GM13977 (cell line): Measurements from ENCODE around the gene DNASE1.

Source experiments
- DNase-seq: peaks from one replicate; pipeline ENCODE4 v3.0.0; 2012; ENCODE audit warnings: low spot score
- in situ Hi-C: fragments of 300-500 bp; cut with MboI; formaldehyde crosslinking; loops from one replicate; pipeline ENCODE4 v1.12.0; 2022; ENCODE audit warnings: low sequenced_read_pairs, low pct_unique_long_range_greater_than_20kb, mixed read lengths, inconsistent platforms; ENCODE audit not compliant: unreplicated experiment
- TF ChIP-seq, protein P1 (sequence below): IDR thresholded peaks from 2 replicates; pipeline ENCODE4 v1.5.1; 2012; ENCODE audit warnings: mild to moderate bottlenecking, control low read depth; ENCODE audit not compliant: insufficient read depth; ENCODE audit errors: extremely low read depth, missing control alignments

The DNASE1 gene

DNA sequence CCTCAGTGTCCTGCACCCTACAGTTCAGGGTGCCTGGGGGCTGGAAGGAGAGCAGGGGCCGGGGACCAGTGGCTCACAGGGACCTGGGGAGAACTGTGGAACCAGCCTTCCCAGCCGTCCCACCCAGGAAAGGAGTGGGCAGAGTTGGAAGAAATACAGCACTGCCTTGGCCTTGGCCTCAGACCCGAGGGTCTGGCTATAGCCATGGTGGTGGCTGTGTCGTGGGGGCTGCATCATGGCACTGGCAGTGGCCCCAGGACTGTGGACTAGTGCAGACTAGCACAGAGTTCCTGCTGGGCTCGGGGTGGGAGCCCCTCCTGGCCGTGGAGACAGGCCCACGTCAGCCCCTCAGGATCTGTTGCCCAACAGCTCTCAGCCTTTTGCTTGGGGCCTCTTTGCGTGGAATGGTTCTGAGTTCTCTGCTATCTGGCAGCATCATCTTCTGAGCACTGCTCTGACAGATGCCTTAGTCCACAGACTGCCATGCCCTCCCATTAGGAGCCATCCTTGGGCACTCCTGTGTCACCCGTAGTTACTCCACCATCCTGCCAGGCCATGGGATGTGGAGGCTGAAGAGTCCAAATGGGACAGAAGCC lies 12.6 kb upstream of the DNASE1 start:
- TF ChIP-seq, protein P1, sequence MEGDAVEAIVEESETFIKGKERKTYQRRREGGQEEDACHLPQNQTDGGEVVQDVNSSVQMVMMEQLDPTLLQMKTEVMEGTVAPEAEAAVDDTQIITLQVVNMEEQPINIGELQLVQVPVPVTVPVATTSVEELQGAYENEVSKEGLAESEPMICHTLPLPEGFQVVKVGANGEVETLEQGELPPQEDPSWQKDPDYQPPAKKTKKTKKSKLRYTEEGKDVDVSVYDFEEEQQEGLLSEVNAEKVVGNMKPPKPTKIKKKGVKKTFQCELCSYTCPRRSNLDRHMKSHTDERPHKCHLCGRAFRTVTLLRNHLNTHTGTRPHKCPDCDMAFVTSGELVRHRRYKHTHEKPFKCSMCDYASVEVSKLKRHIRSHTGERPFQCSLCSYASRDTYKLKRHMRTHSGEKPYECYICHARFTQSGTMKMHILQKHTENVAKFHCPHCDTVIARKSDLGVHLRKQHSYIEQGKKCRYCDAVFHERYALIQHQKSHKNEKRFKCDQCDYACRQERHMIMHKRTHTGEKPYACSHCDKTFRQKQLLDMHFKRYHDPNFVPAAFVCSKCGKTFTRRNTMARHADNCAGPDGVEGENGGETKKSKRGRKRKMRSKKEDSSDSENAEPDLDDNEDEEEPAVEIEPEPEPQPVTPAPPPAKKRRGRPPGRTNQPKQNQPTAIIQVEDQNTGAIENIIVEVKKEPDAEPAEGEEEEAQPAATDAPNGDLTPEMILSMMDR, result no peak
- in situ Hi-C loops, result no loop called here
- DNase-seq, result peak; percentile 10

DNA sequence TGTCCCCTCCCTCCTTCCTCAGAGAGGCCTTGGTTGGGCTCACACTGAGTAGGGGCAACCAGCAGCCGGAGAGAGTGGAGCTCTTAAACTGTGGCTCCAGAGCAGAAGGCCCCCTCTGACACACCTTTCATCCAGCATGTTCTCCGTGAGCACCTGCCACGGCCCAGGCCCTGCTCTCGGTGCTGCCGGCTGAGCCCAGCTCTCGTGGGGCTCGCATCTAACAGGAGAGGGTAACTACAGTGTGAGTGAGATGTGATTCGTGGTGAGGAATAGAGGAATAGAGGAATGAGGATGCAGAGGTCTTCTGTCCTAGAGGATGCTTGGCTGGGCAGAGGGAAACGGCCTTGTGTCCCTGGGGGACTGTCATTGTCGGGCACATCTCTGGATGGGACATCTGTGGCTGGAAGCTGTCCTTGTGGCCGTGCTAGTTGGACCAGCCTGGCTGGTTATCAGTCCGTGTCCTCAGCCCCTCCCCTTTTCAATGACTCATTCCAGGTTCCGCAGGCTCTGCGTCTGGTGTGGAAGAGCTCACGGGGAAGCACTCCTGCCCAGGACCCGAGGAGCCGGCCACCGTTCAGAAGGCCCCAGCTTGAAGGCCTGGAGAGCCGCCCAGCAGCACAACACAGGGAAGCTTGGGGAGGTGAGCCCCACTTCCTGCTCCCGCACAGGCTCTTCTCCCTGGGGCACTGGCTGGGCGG lies 11.9 kb upstream of the DNASE1 start:
- DNase-seq, result peak; percentile 8
- in situ Hi-C loops, result no loop called here
- TF ChIP-seq, protein P1, result no peak

DNA sequence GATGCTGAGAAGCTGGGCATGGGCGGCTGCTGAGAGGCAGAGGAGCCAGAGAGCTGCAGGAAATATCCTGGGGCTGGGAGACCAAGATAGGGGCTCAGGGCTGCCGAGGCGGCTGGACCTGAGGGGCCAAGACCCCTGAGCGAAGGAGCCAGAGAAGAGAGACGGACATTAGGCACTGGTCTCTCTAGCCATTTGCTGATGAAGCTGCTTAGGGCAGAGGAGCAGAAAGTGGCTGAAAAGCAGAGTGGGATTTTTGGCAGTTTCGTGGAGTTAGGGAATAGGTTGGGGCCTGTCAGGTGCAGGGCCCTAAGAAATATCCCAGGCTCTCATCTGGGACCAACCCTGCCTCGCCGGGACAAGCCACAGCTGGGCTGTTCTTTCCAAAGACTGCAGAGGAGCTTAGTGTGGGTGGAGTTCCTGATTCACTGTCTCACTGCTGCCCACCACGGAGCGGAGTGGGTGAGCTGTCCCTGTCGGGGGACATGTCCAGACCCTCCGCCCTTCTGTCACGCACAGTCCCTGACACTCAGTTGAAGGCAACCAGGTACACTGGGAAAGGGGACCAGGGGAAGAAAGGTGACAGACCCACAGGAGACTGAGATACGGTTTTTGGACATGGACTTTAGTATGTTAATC lies 11.3 kb upstream of the DNASE1 start:
- TF ChIP-seq, protein P1, result no peak
- DNase-seq, result peak; percentile 16
- in situ Hi-C loops, result no loop called here

DNA sequence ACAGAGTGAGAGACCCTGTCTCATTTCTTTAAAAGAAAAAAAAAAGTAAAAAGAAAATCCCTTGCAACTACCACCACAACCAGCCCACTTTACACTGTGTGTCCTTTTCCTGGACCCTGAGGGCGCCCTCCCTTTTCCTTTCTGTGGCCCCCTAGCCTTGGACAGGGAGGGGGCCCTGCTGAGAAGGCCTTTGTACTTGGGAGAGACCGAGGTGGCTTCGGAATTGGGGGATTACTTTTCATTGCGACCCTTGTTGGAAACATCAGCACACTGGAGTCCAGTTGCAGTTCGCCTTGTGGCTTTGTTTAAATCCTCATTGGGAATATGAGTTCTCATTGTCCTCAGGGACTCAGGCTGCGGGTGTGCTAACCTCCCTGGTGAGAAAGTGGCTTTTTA lies 9.4 kb upstream of the DNASE1 start:
- no peak for DNase-seq
- TF ChIP-seq, protein P1, result no peak
- in situ Hi-C loops, result no loop called here

DNA sequence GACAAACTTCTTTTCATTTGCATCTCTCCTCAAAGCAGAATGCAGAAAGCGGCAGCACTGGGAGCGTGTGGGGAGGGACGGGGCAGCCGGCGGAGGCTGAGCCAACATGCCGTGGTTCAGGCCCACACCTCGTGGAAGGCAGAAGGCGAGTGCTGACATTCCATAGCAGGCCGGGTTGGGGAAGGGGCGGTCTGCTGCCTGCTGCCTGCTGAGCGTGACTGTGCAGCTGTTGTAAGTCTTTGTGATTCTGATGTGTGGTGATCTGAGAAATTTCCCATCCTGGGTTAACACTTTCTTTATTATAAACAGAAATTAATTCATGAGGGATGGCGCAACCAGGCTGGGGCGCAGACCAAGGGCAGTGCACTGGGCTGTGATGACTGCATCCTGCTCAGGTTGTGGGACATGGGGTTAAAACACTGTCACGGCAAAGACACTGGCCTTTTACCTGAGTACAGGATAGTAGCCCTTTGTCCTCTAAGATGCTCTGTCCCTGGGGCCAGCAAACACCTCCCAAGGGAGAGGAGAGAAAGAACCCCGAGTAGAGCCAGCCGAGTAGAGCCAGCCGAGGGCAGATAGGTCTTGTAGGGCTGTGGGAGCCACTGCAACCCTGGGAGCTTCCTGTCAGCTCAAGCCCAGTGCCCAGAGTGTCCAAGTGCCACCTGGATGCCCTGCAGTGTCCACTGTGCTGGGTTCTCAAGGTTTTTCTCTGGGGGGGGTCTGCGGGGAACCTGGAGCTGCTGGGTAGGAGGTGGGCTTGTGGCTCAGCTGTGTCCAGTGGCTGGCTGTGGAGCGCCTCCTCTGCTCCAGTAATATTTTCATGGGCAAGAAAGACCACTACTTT lies 8.8 kb upstream of the DNASE1 start:
- in situ Hi-C loops, result no loop called here
- no peak for DNase-seq
- TF ChIP-seq, protein P1, result no peak

DNA sequence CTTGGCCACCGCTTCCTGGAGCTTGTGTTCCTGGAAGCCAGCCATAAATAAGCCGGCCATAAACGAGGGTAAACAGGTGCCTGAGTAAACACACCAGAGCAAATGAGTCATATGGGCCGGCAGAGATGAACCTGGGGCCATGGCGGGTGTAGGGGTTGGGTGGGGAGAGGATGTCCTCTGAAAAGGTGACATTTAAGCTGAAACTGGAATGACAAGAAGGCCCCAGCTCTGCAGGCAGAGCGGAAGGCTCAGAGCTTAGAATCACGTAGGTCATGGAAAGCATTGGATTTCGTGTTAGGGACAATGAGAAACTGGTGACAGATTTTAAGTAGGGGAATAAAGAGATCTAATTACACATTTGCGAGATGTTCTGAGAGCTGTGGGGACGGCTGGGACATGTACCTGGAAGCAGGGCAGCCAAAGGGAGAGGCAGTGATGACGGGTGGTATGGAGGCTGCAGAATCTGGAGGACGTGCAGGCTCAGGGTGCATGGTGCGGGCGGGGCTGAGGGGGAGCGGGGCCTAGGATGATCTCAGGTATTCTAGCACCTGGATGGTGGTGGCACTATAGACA lies 8.1 kb upstream of the DNASE1 start:
- no peak for DNase-seq
- TF ChIP-seq, protein P1, result no peak
- in situ Hi-C loops, result no loop called here
